K562 (cell line): ENCODE measurements around the gene TOR1B. TPM values are rescaled to one million over a fixed set of nuclear protein-coding genes. Genes with fewer than 3 reads are reported as not detected.

ENCODE experiments used
- BRCA1 ChIP-seq, 2 experiments: fragments of 450-650 bp in 1 of 2; sonication (generic) in 1 of 2; formaldehyde crosslinking in 1 of 2; IDR thresholded peaks; 2 replicates each; pipeline versions ENCODE4 v1.5.0 to v1.6.1; 2017 to 2020; ENCODE audit warnings: mild to moderate bottlenecking in 1 of 2, missing genetic modification reagents in 1 of 2
- BRD9 ChIP-seq: fragments of 450-650 bp; IDR thresholded peaks from 2 replicates; pipeline ENCODE4 v1.6.1; 2018; ENCODE audit warnings: low read depth; ENCODE audit not compliant: partially characterized antibody
- CBFB ChIP-seq: sonication (generic); formaldehyde crosslinking; IDR thresholded peaks from 2 replicates; pipeline ENCODE4 v1.4.0; 2020; ENCODE audit warnings: mild to moderate bottlenecking, missing genetic modification reagents
- CBX3 ChIP-seq, 2 experiments: IDR thresholded peaks; 1 replicate in 1 of 2; 2 replicates in 1 of 2; pipeline ENCODE4 v1.6.1; 2012; ENCODE audit warnings: inconsistent platforms in 2 of 2, low read length in 2 of 2, borderline replicate concordance in 1 of 2, control low read depth in 1 of 2
- CBX8 ChIP-seq: fragments of 200-600 bp; sonication (generic); IDR thresholded peaks from 2 replicates; pipeline ENCODE4 v1.6.1; 2012; ENCODE audit warnings: borderline replicate concordance, mixed run types, low read depth, mild to moderate bottlenecking, moderate library complexity, mixed read lengths, low read length, control low read depth, inconsistent platforms; ENCODE audit not compliant: poor library complexity, severe bottlenecking; ENCODE audit errors: extremely low read depth
- DIDO1 ChIP-seq: fragments of 450-650 bp; IDR thresholded peaks from 2 replicates; pipeline ENCODE4 v1.6.1; 2016; ENCODE audit warnings: low read depth, missing biosample characterization, missing genetic modification characterization
- DPF2 ChIP-seq: fragments of 450-650 bp; IDR thresholded peaks from 2 replicates; pipeline ENCODE4 v1.6.1; 2016
- FOS ChIP-seq: IDR thresholded peaks from 3 replicates; pipeline ENCODE4 v1.6.1; 2011; ENCODE audit not compliant: insufficient read length; ENCODE audit errors: extremely low read depth
- L3MBTL2 ChIP-seq: fragments of 450-650 bp; IDR thresholded peaks from 2 replicates; pipeline ENCODE4 v1.6.1; 2016; ENCODE audit warnings: mild to moderate bottlenecking, moderate library complexity
- LEF1 ChIP-seq: fragments of 450-650 bp; IDR thresholded peaks from 2 replicates; pipeline ENCODE4 v1.6.1; 2016; ENCODE audit warnings: mild to moderate bottlenecking
- MCM3 ChIP-seq: fragments of 450-650 bp; IDR thresholded peaks from 2 replicates; pipeline ENCODE4 v1.6.1; 2016
- MED1 ChIP-seq: sonication (generic); formaldehyde crosslinking; IDR thresholded peaks from 2 replicates; pipeline ENCODE4 v1.8.1; 2023; ENCODE audit warnings: missing genetic modification reagents, borderline replicate concordance
- MYC ChIP-seq, 2 experiments: fragments of 250-450 bp in 1 of 2; sonication (Bioruptor Pico) in 1 of 2; IDR thresholded peaks; 2 replicates each; pipeline versions ENCODE4 v1.5.1 to v1.6.1; 2012 to 2021; ENCODE audit warnings: low read depth in 2 of 2, borderline replicate concordance in 1 of 2, improper control_type of control experiment in 1 of 2, low read length in 1 of 2, mild to moderate bottlenecking in 1 of 2, moderate library complexity in 1 of 2
- NBN ChIP-seq: fragments of 450-650 bp; IDR thresholded peaks from 2 replicates; pipeline ENCODE4 v1.6.1; 2016; ENCODE audit warnings: low read depth, mild to moderate bottlenecking
- PCBP1 ChIP-seq: fragments of 200-400 bp; formaldehyde crosslinking; IDR thresholded peaks from 2 replicates; pipeline ENCODE4 v1.6.1; 2018; ENCODE audit warnings: mild to moderate bottlenecking, low read depth, low read length; ENCODE audit not compliant: poor library complexity, severe bottlenecking
- POLR2A ChIP-seq: fragments of 450-650 bp; conservative IDR thresholded peaks from 2 replicates; pipeline ENCODE4 v1.6.1; 2016
- PRPF4 ChIP-seq: fragments of 200-400 bp; formaldehyde crosslinking; IDR thresholded peaks from one replicate; pipeline ENCODE4 v1.6.1; 2017; ENCODE audit warnings: low read length, low read depth, mild to moderate bottlenecking; ENCODE audit not compliant: insufficient read depth, poor library complexity, severe bottlenecking
- RB1 ChIP-seq: fragments of 450-650 bp; IDR thresholded peaks from 2 replicates; pipeline ENCODE4 v1.6.1; 2017; ENCODE audit warnings: low read depth, mild to moderate bottlenecking
- RFX1 ChIP-seq: fragments of 450-650 bp; IDR thresholded peaks from 2 replicates; pipeline ENCODE4 v1.6.1; 2016; ENCODE audit warnings: mild to moderate bottlenecking, moderate library complexity
- SMAD4 ChIP-seq: fragments of 250-450 bp; sonication (Bioruptor Pico); conservative IDR thresholded peaks from 2 replicates; pipeline ENCODE4 v1.8.0; 2021; ENCODE audit warnings: inconsistent platforms, mild to moderate bottlenecking, moderate library complexity
- SREBF1 ChIP-seq: fragments of 150-350 bp; IDR thresholded peaks from 2 replicates; pipeline ENCODE4 v1.6.1; 2014; ENCODE audit warnings: antibody characterized with exemption, low read depth, low read length, borderline replicate concordance
- TAF7 ChIP-seq: fragments of 450-650 bp; IDR thresholded peaks from 2 replicates; pipeline ENCODE4 v1.6.1; 2016; ENCODE audit warnings: missing genetic modification characterization, missing compliant biosample characterization
- TGIF2 ChIP-seq: sonication (generic); formaldehyde crosslinking; IDR thresholded peaks from 2 replicates; pipeline ENCODE4 v1.8.1; 2022; ENCODE audit warnings: mild to moderate bottlenecking, missing genetic modification reagents, moderate library complexity
- ZKSCAN1 ChIP-seq: fragments of 150-350 bp; IDR thresholded peaks from 2 replicates; pipeline ENCODE4 v1.6.1; 2016; ENCODE audit warnings: low read depth, low read length
- ZKSCAN8 ChIP-seq: fragments of 200-800 bp; sonication (Bioruptor generic); IDR thresholded peaks from 2 replicates; pipeline ENCODE4 v1.6.1; 2016; ENCODE audit warnings: missing genetic modification characterization, missing compliant biosample characterization
- ZNF589 ChIP-seq: fragments of 200-800 bp; sonication (Bioruptor generic); IDR thresholded peaks from 2 replicates; pipeline ENCODE4 v1.6.1; 2016; ENCODE audit warnings: low read depth, missing genetic modification characterization, missing compliant biosample characterization
- ZNF707 ChIP-seq: fragments of 250-450 bp; sonication (Bioruptor Pico); conservative IDR thresholded peaks from 2 replicates; pipeline ENCODE4 v1.8.0; 2022; ENCODE audit warnings: inconsistent platforms, mild to moderate bottlenecking, moderate library complexity
- polyA plus RNA-seq, 8 experiments: library from polyadenylated mRNA; depleted of rRNA in 4 of 8; stranded (reverse) in 5 of 8; unstranded in 3 of 8; fragments of >200 nt; fragmentation: Nextera tagmentation in 2 of 8; fragmentation: Illumina TruSeq in 1 of 8; extraction: Ambion mirVana in 2 of 8; extraction: Trizol in 1 of 8; gene quantifications; 2 replicates each; pipeline versions ENCODE4 v1.2.1 to v1.2.3, GENCODE V29; 2011 to 2014; ENCODE audit warnings: inconsistent platforms in 1 of 8, missing spikeins in 1 of 8
- total RNA-seq, 7 experiments: library from RNA; depleted of rRNA in 6 of 7; stranded (reverse); fragments of >200 nt in 6 of 7; fragmentation: Illumina TruSeq in 2 of 7; extraction: Trizol in 2 of 7; gene quantifications; 2 replicates each; pipeline versions ENCODE4 v1.2.1 to v1.2.3, GENCODE V29; 2011 to 2021; ENCODE audit warnings: low replicate concordance in 1 of 7
- TF ChIP-seq, protein P1 (sequence below): fragments of 450-650 bp; formaldehyde crosslinking; IDR thresholded peaks from 2 replicates; pipeline ENCODE4 v1.4.0; 2020; ENCODE audit warnings: mild to moderate bottlenecking, mixed read lengths
- TF ChIP-seq, protein P2 (sequence below): sonication (generic); formaldehyde crosslinking; IDR thresholded peaks from 2 replicates; pipeline ENCODE4 v1.8.0; 2022; ENCODE audit warnings: missing genetic modification reagents, mild to moderate bottlenecking, moderate library complexity, borderline replicate concordance

TOR1B gene
- total and polyA plus RNA-seq, 9 of the 15 experiments (the other 6 are each of a cell fraction or from before 2014, with no cell fraction given) = 4.2 to 36.5 (median 24.6) TPM

DNA sequence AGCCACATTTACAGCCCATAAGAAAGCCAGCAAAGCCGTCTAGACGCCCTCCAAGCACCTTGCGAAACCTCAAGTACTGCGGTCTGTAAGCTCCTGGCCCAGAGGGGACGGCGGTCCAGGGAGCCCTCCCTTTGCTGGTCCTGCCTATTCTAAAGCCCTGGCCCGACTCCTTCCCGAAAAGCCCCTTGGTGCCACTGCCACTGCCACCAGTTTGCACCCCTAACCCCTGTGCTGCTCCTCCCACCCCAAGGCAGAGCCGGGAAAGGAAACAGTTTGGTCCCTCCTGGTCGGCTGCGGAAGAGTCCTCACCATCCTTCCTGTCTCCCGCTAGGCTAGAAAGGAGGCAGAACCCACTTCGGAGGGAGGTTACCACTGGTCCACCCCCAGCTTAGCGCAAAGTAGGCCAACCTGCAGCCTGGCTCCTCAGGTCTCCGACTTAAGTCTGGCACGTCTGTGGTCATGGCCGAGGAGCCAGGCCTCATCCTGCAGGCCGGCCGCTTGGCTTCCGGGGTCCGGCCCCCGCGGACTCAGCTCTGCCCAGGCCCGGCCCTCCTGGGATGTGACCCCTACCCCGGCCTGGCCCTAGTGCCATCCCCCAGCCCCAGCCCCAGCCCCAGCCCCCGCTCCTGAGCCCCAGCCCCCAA, 20.0 kb downstream of the TOR1B start (continued):
- TF ChIP-seq BRCA1 (IDR thresholded peaks at IDR 0.05) (no peak), BRCA1 (CRISPR knock-in tag; IDR thresholded peaks at IDR 0.05) (no peak), MYC (IDR thresholded peaks at IDR 0.05; ENCODE audit: low read depth, low read length) (no peak), MYC (CRISPR knock-in tag; IDR thresholded peaks at IDR 0.05; ENCODE audit: borderline replicate concordance, low read depth) (no peak), SREBF1 (no peak), SMAD4 (CRISPR knock-in tag) (peak; percentile 61; the same call in 1 of the 2 replicates), ZNF589 (no peak), MCM3 (no peak), L3MBTL2 (no peak), PRPF4 (no peak), CBX8 (no peak), TAF7 (tag) (no peak), FOS (no peak), LEF1 (no peak), CBFB (CRISPR knock-in tag) (peak; percentile 18; the same call in 1 of the 2 replicates), MED1 (no peak), ZNF707 (CRISPR knock-in tag) (no peak), POLR2A (0 out of 2 replicates have a peak, but pooled peaks have one; percentile 16), DPF2 (no peak), CBX3 (IDR thresholded peaks at IDR 0.05; ENCODE audit: borderline replicate concordance in 1 of 2, low read length in 2 of 2) (no peak; a peak in 1 of 3 replicates), RFX1 (no peak), PCBP1 (no peak), NBN (no peak), BRD9 (no peak), ZKSCAN1 (no peak), RB1 (peak; percentile 43; the same call in 1 of the 2 replicates), TGIF2 (no peak), DIDO1 (no peak), ZKSCAN8 (CRISPR knock-in tag) (no peak)
- TF ChIP-seq, protein P1, sequence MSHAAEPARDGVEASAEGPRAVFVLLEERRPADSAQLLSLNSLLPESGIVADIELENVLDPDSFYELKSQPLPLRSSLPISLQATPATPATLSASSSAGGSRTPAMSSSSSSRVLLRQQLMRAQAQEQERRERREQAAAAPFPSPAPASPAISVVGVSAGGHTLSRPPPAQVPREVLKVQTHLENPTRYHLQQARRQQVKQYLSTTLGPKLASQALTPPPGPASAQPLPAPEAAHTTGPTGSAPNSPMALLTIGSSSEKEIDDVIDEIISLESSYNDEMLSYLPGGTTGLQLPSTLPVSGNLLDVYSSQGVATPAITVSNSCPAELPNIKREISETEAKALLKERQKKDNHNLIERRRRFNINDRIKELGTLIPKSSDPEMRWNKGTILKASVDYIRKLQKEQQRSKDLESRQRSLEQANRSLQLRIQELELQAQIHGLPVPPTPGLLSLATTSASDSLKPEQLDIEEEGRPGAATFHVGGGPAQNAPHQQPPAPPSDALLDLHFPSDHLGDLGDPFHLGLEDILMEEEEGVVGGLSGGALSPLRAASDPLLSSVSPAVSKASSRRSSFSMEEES (CRISPR knock-in tag) = no peak
- TF ChIP-seq, protein P2, sequence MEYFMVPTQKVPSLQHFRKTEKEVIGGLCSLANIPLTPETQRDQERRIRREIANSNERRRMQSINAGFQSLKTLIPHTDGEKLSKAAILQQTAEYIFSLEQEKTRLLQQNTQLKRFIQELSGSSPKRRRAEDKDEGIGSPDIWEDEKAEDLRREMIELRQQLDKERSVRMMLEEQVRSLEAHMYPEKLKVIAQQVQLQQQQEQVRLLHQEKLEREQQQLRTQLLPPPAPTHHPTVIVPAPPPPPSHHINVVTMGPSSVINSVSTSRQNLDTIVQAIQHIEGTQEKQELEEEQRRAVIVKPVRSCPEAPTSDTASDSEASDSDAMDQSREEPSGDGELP (CRISPR knock-in tag) = peak; percentile 31; the same call in 1 of the 2 replicates
